ENCODE measurements around the gene PPARD. TPM values are rescaled to one million over a fixed set of nuclear protein-coding genes. Genes with fewer than 3 reads are reported as not detected.

The PPARD gene
- total and polyA plus RNA-seq, 2 experiments from 2014 or later: 9.1 to 20.4 TPM

- Histone ChIP-seq H3K27me3 (no peaks in the 10 kb centered on the region), H4K20me1 (ENCODE audit: insufficient read depth, poor library complexity, severe bottlenecking) (no peaks in the 10 kb centered on the region), H3K9me2 (replicated peaks; ENCODE audit: insufficient read depth) (no peaks in the 10 kb centered on the region), H3K36me3 (replicated peaks; ENCODE audit: insufficient read depth, low read depth) (no peaks in the 10 kb centered on the region), H3K9me3 (ENCODE audit: low read depth) (no peaks in the 10 kb centered on the region), H3K27ac (peak overlapping the region; percentile 59), H3K4me2 (no peak overlapping the region), H2AFZ (no peak overlapping the region), H3K79me2 (peaks cover 28% of the 10 kb centered on the region), H3K4me1 (ENCODE audit: insufficient read depth) (peaks cover 19% of the 10 kb centered on the region), H3K4me3 (no peak overlapping the region)
- DNase-seq (ENCODE audit: low spot score): peak; percentile 61
- TF ChIP-seq CTCF (IDR thresholded peaks at IDR 0.05; ENCODE audit: poor library complexity) (no peak), EZH2phosphoT487 (IDR thresholded peaks at IDR 0.05; ENCODE audit: low read depth, severe bottlenecking, unreplicated experiment) (no peak), EZH2 (IDR thresholded peaks at IDR 0.05; ENCODE audit: borderline replicate concordance) (no peak)
- 82% methylated on average over 8 of the region's 8 CpGs for WGBS (ENCODE audit: low lambda C conversion rate, missing lambda C conversion rate)
Observed at GRCh38 chr6:35360349-35361138, 18.2 kb downstream of the PPARD start.

GRCh38 chr6:35362200-35362599 lies 19.8 kb downstream of the PPARD start:
- Histone ChIP-seq H3K4me1 (ENCODE audit: insufficient read depth) (peaks cover 19% of the 10 kb centered on the region), H3K9me2 (replicated peaks; ENCODE audit: insufficient read depth) (no peaks in the 10 kb centered on the region), H3K79me2 (peaks cover 42% of the 10 kb centered on the region), H3K27ac (peak overlapping the region; percentile 68), H3K36me3 (replicated peaks; ENCODE audit: insufficient read depth, low read depth) (no peaks in the 10 kb centered on the region), H2AFZ (no peak overlapping the region), H3K9me3 (ENCODE audit: low read depth) (no peaks in the 10 kb centered on the region), H3K4me2 (no peak overlapping the region), H3K27me3 (no peaks in the 10 kb centered on the region), H3K4me3 (no peak overlapping the region), H4K20me1 (ENCODE audit: insufficient read depth, poor library complexity, severe bottlenecking) (no peaks in the 10 kb centered on the region)
- TF ChIP-seq EZH2phosphoT487 (IDR thresholded peaks at IDR 0.05; ENCODE audit: low read depth, severe bottlenecking, unreplicated experiment) (no peak), EZH2 (IDR thresholded peaks at IDR 0.05; ENCODE audit: borderline replicate concordance) (no peak), CTCF (IDR thresholded peaks at IDR 0.05; ENCODE audit: poor library complexity) (no peak)
- 86% methylated on average over 2 of the region's 2 CpGs for WGBS (ENCODE audit: low lambda C conversion rate, missing lambda C conversion rate)
- DNase-seq (ENCODE audit: low spot score): no peak

- Histone ChIP-seq H4K20me1 (ENCODE audit: insufficient read depth, poor library complexity, severe bottlenecking) (no peaks in the 10 kb centered on the region), H3K36me3 (replicated peaks; ENCODE audit: insufficient read depth, low read depth) (no peaks in the 10 kb centered on the region), H3K4me2 (peak overlapping the region; percentile 39), H3K27ac (peak overlapping the region; percentile 68), H3K79me2 (peaks cover 47% of the 10 kb centered on the region), H3K9me3 (ENCODE audit: low read depth) (no peaks in the 10 kb centered on the region), H3K27me3 (no peaks in the 10 kb centered on the region), H2AFZ (no peak overlapping the region), H3K9me2 (replicated peaks; ENCODE audit: insufficient read depth) (no peaks in the 10 kb centered on the region), H3K4me3 (no peak overlapping the region), H3K4me1 (ENCODE audit: insufficient read depth) (peaks cover 19% of the 10 kb centered on the region)
- TF ChIP-seq EZH2 (IDR thresholded peaks at IDR 0.05; ENCODE audit: borderline replicate concordance) (no peak), CTCF (IDR thresholded peaks at IDR 0.05; ENCODE audit: poor library complexity) (no peak), EZH2phosphoT487 (IDR thresholded peaks at IDR 0.05; ENCODE audit: low read depth, severe bottlenecking, unreplicated experiment) (no peak)
- WGBS (ENCODE audit: low lambda C conversion rate, missing lambda C conversion rate): 55% methylated on average over 10 of the region's 10 CpGs
- peak; percentile 57 for DNase-seq (ENCODE audit: low spot score)
Observed at GRCh38 chr6:35363293-35363750, 21.0 kb downstream of the PPARD start.
